ENCODE results near the gene TTLL5.
"Not testable (repeated sequence)": the region's sequence is repeated elsewhere in the genome, so short reads cannot be mapped to it uniquely, and the experiment has no call there.

The TTLL5 gene

GRCh38 chr14:75840911-75841310, 179.9 kb downstream of the TTLL5 start:
- DNase-seq = no peak

GRCh38 chr14:75842551-75842950, 181.5 kb downstream of the TTLL5 start:
- no peak for DNase-seq

- no peak for DNase-seq
Measured at GRCh38 chr14:75844486-75844885, 183.4 kb downstream of the TTLL5 start.

GRCh38 chr14:75845136-75845804, 184.2 kb downstream of the TTLL5 start:
- no peak for DNase-seq

GRCh38 chr14:75846694-75847093, 185.6 kb downstream of the TTLL5 start:
- not testable (repeated sequence) for DNase-seq

GRCh38 chr14:75847584-75847983, 186.5 kb downstream of the TTLL5 start:
- DNase-seq = no peak

- DNase-seq = no peak
Measured at GRCh38 chr14:75848167-75848913, 187.3 kb downstream of the TTLL5 start.

- DNase-seq = no peak
Measured at GRCh38 chr14:75849300-75849895, 188.4 kb downstream of the TTLL5 start.

GRCh38 chr14:75851574-75851866, 190.5 kb downstream of the TTLL5 start:
- no peak for DNase-seq

- DNase-seq = no peak
Measured at GRCh38 chr14:75854111-75854799, 193.2 kb downstream of the TTLL5 start.

GRCh38 chr14:75857199-75857598, 196.2 kb downstream of the TTLL5 start:
- no peak for DNase-seq

GRCh38 chr14:75858362-75858761, 197.3 kb downstream of the TTLL5 start:
- no peak for DNase-seq

GRCh38 chr14:75859746-75860145, 198.7 kb downstream of the TTLL5 start:
- no peak for DNase-seq

GRCh38 chr14:75860561-75861160, 199.6 kb downstream of the TTLL5 start:
- no peak for DNase-seq

GRCh38 chr14:75861161-75861621, 200.1 kb downstream of the TTLL5 start:
- DNase-seq = no peak

GRCh38 chr14:75863221-75863620, 202.2 kb downstream of the TTLL5 start:
- DNase-seq = no peak

GRCh38 chr14:75864352-75864751, 203.3 kb downstream of the TTLL5 start:
- no peak for DNase-seq

GRCh38 chr14:75865531-75865930, 204.5 kb downstream of the TTLL5 start:
- DNase-seq = no peak

- no peak for DNase-seq
Measured at GRCh38 chr14:75866970-75867369, 205.9 kb downstream of the TTLL5 start.

- DNase-seq = no peak
Measured at GRCh38 chr14:75871181-75871880, 210.3 kb downstream of the TTLL5 start.

GRCh38 chr14:75875958-75876357, 214.9 kb downstream of the TTLL5 start:
- DNase-seq = no peak

GRCh38 chr14:75876530-75876929, 215.5 kb downstream of the TTLL5 start:
- no peak for DNase-seq

GRCh38 chr14:75877292-75877691, 216.2 kb downstream of the TTLL5 start:
- no peak for DNase-seq

Measured in NCI-H524 treated with DMSO at 0.1 percent for 48 hours (cell line).